ENCODE measurements around the gene SFXN2.

The SFXN2 gene

DNA sequence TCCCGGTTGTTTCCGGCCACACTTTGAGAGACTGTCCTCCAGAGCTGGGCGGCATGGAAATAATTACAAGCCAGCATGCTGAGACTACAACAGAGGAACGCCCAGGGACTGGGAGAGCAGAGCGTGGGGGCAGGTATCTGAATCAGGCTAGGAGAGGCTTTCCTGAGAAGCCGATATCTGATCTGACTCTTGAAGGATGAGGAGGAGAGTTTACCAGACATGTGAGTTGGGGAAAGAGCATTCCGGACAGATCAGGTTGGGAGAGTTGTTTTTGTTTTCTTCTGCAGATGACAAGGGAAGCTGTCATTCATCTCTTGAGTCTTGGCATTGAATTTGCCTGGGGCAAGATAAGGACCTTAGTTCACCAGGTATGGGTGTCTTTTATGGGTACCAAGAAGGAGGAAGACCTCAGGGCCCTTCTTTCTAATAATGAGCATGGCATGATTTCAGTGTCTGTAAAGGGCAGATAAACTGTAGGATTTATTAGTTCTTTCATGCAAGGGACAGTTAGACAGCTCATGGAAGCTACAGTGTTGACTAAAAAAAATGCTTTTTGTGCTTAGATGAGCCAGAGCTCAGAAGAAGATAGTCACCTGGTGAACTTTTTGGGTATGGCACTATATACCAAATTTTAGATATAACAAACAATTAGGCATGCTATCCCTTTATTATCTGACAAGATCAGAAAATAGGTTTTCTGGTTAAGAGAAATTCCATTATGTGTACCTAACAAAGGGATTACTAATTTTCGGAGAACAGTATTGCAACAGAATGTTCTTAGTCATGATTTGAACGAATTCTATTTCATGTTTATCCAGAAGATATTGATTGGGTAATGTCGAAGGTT lies 65.5 kb downstream of the SFXN2 start:
- DNase-seq: no peak

DNA sequence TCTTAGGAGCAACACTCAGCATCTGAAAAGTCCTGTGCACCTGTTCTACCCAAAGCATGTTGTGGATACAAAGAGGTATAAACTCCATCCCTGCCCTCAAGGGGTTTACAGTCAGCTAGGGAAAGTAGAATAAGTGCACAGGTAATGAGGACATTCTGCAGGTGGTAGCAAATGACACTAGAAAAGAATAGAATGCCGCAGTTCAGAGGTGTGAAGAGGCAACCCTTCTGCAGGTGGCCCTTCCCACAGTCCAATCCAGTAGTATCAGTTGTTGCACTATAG lies 66.0 kb downstream of the SFXN2 start:
- no peak for DNase-seq

DNA sequence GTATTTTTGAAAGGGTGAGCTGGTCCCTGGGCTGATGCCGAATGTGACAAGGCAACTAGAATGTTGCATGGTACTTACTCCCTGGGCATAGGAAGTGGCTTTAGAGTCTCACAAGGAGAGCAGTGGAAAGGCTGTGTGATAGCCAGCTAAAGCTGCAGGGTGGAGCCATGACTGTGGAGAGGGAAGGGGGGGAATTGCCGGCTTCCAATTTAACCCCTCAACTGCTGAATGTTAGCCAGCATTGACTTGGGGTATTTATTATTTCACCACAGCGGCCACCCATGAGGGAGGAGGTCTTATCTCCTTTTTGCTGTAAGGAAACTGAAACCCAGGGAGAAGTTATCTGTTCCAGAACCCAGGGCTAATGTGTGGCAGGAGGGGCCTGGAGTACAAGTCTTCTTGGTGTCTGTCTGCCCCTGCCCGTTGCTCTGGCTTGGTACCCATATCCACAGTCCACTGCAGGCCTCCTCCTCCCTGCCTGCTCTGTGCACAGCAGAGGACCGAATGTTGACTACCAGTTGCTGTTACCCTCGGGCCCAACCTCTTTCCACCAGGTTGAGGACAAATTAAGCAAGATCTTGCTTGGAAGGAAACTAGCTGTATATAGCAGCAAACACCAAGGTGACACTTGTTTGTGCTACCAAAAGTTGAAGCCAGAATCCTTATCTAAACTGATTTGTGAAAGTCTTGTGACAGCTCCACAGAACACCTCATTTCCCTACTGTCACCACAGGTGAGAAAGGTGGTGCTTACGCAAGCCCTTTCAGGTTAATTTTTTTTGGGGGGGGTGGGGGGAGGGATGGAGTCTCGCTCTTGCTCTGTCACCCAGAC lies 66.9 kb downstream of the SFXN2 start:
- no peak for DNase-seq

DNA sequence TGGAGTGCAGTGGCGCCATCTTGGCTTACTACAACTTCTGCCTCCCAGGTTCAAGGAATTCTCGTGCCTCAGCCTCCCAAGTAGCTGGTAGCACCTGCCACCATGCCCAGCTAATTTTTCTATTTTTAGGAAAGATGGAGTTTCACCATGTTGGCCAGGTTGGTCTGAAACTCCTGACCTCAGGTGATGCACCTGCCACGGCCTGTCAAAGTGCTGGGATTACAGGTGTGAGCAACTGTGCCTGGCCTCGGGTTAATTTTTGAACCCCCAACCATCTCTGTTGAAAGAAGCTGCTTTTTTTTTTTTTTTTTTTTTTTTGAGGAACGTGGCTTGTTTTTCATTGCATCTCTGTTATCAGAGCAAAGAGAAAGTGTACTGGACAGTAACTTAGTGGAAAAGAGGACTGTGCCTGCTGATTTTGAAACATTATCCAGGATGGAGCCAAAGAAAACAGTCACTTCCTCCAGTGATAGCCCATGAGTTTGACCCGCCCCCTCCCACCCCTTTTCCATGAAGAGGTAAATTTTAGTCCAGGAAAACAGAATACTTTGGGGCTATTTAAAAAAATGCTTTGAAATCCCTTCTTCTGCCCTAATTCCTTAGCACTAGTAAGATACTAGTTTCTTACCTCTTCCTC lies 67.6 kb downstream of the SFXN2 start:
- no peak for DNase-seq

- DNase-seq: no peak
These were observed 68.5 kb downstream of the SFXN2 start for GRCh38 chr10:102782673-102783551.

DNA sequence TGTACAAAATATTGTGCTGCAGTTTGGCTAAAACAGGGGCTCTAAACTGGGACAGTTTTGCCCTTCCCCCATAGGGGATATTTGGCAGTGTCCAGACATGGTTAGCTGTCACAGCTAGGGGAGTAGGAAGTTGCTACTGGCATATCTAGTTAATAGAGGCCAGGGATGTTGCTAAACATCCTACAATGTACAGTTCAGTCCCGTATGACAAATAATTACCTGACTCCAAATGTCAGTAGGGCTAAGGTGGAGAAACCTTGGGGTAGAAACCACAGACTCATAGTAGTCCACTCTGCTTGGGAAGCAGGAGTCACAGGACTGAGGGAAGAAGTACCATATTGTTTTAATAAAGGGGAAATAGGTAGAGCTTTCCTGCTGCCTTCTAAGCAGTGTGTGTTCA lies 69.1 kb downstream of the SFXN2 start:
- DNase-seq: no peak

DNA sequence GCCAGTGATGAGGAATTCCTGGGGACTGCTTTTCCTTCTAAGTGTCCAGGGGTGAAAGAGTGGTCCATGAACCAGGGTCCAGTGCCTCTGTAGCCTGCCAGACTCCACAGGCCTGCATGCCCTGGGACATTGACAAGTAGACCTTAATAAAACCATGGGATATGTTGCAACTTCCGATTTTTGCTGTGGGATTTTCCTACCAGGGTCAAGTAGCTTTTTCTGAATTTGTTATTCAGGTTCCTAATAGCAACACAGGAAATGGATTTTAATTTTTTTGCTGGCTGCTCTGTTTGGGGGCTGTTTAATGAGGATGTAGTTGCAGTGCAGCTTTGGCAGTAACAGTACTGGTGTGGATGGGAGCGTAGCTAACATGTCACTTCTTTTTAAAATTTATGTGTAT lies 71.4 kb downstream of the SFXN2 start:
- no peak for DNase-seq

DNA sequence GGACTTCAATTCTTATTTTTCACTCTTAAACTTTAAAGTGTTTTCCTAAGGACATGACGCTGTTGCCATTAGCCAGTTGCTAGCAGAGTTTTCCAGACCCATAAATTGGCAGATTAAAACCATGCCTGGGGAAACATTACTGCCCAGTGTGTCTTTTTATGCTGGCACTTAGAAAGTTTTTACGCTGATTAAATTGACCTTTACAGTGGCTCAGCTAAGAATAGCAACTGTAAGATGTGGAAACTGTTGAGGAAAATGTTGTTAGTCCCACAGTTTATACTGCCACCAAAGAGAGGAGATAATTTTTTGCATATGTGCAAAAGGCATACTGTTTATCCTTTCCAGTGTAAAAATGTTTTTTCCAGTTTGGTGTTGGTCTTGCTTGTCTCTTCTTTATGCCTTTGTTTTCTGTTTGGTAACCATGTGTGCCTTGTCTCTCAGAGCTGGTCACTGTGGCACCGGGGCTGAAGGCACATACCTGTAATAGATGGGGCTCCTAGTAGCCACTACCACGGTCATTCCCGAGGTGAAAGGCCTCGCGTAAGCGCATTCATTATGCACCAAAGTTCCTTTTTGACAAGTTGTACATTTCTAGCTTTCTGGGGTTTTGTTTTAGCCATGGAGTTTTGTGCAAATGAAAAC lies 77.4 kb downstream of the SFXN2 start:
- DNase-seq: no peak

Data from DMS 273 treated with DMSO at 0.1 percent for 48 hours (cell line).